Stimulated activated CD4-positive, alpha-beta T cell treated with anti-CD3 and anti-CD28 coated beads, Interleukin-4, amount 100 ng/mL, for 48 hours (primary cell): Measurements from ENCODE around the gene HOXB1.
"Not testable (repeated sequence)": the region's sequence is repeated elsewhere in the genome, so short reads cannot be mapped to it uniquely, and the experiment has no call there.

ENCODE experiments used
- DNase-seq, 2 donors: peaks; one replicate each; pipeline ENCODE4 v3.0.0-alpha.2; 2020; ENCODE audit warnings: low read depth in 2 of 2

Gene HOXB1

DNA sequence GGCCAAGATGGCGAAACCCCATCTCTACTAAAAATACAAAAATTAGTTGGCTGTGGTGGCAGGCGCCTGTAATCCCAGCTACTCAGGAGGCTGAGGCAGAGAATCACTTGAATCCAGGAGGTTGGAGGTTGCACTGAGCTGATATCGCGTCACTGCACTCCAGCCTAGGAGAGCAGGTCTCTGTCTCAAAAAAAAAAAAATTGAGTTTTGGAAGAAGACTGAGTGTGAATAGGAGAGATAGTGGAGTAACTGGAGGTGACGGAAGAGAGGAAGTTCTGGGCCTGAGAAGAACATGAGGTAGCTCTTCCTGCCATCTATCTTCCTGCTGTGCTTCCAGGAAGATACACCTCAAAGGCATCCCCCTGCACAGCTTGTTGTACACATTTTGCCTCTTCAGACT, 11.4 kb downstream of the HOXB1 start:
- DNase-seq = no peak

DNA sequence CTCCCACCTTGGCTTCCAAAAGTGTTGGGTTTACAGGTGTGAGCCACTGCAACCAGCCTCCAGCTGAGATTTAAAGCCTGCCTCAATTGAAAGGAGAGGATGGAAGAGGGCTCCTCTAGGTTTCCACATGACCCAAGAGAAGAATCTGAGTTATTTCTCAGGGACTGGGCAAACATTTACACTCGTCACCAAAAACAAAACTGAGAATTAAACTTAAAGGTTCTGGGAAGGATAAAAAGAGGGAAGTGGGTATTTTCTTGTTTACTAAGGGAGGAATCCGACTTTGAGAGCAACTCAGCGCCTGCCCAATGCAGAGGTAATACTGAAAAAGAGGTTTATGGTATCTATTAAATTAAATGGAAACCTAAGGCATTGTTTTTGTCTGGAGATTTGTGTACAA, 13.3 kb downstream of the HOXB1 start:
- DNase-seq = no peak

DNA sequence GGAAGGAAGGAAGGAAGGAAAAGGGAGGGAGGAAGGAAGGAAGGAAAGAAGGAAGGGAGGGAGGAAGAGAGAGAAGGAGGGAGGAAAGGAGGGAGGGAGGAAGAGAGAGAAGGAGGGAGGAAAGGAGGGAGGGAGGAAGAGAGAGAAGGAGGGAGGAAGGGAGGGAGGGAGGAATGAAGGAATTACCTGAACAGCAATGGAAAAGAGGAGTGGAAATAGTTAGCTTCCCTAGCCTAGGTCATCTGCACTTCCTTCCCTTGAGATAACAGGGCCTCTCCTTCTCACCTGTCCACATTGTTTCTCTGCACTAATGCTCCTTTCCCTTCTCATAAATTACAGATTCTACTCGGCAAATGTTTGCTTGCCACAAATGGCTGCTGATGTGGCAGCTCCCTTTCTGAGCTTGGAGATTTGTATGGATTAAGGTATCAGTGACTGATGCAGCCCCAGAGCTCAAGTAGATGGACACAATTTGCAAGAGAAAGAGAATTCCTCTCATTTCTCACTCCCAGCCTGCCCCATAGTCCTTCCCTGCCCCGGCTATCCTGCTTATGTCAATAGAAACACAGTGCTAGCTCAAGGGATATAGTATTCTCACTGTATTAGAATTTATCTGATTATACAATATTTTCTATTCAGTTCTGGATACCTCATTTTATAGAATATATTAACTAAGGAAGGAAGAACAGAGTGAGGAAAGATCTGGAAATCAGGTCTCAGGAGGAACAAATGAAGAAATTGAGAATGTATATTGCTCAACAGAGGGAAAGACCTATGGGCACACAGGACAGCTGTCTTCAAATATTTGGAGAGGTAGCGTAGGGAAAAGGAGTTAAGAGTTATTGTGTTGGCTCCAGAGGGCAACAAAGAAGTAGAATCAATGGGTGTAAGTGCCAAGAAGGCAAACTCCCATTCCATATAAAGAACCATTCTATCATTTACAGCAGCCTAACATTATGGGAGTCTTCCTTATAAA, 14.6 kb downstream of the HOXB1 start:
- DNase-seq = no peak

DNA sequence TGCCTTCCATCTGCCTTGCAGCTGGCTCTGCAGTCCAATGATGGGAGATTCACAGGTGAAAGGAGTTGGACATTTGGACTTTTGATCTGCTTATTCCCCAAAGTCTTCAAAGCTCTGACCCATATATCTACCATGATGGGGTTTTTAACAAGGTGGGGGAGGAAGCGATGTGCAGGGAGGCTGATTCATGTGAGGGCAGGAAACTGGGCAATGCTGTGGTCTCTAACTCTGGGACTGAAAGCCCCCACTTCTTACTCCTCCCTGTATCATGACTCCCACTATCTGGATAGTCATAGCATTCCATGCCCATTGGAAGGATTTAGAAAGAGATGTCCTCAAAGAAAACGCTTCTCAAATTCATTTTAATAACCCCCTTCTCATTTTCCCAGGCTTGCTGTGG, 16.3 kb downstream of the HOXB1 start:
- no peak for DNase-seq

DNA sequence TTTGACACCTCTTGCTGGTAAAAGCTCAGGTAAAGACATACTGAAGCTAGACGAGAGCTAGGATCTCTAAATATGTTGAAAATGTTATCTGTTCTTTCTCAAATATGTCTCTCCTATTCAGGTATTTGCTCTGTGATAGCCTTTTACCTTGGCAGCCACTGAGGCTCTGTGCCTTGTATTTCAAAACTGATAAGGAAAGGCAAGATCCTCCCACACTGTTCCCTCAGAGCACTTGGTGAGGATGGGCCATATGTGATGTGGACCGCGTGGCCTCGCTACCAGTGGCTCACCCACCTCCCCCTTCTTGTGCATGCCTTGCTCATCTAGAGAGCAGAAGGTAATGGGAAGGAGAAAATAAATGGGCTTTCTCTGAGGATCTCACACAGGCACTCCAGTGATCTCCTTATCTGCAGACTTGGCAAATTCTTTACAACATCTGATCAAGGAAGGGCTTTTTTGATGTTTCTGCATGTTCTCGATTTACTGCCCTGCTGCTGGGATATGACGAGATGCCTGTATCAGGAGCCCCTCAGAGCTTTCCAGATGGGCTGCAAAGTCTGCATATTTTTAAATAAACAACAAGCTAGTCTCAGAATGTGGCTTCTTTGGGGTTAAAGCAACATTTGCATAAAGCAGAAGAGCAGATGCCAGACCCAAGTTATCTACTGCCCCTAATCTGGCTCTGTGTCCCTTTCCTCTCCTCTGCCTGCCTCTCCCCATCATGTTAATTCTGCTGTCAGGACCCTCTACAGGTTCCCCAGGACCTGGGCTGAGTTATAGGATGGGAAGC, 16.9 kb downstream of the HOXB1 start:
- no peak for DNase-seq

DNA sequence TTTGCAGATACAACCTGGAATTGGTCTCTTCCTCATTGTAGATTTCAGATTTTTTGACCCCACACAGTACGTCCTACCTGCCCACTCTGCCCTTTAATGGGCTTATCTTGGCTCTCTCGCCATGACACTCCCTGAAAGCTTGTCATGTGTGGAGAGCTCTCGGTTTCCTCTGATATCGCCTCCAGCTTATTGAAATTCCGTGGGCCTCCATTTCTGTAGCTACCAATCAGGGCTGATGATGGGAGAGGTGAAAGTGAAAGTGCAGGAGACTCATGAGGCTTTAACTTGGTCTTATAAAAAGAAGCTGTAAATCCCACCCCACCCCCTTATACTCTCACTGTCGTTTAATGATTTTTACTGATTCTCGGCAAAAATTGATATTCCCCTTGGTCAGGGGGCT, 17.7 kb downstream of the HOXB1 start:
- DNase-seq = no peak

DNA sequence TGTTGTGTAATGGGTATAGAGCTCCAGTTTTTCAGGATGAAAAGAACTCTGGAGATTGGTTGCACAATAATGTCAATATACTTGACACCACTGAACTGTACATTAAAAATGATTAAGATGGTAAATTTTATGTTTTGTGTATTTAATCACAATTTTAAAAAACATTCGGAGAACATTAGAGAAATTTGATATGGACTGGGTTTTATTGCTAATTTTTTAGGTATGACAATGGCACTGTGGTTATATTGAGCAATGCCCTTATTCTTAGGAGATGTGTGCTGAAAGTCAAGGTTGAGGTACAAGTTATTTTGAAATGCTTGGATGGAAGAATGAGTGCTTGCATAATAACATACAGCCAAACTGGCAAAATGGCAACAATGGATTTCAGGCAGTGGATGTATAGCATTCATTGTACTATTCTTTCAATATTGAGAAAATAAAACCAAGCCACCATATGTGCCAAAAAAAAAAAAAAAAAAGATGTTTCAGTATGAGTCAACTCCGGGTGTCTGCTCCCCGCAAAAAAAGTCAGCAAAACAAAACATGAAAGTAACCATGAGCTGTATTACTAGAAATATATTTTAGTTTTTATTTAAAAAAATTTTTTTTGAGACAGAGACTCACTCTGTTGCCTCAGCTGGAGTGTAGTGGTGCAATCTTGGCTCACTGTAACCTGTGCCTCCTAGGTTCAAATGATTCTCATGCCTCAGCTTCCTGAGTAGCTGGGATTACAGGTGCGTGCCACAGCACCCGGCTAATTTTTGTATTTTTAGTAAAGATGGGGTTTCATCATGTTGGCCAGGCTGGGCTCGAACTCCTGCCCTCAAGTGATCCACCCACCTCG, 19.8 kb downstream of the HOXB1 start:
- DNase-seq = no peak

DNA sequence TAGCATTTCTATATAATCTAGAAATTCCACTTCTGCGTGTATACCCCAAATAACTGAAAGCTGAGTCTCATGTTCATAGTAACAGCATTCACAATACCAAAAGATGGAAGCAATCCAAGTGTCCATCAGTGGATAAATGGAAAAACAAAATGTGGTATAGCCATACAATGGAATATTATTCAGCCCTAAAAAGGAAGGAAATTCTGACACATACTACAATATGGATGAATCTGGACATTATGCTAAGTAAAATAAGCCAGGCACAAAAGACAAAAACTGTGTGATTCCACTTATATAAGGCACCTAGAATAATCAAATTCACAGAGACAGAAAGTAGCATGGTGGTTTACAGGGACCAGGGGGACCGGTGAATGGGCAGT, 20.4 kb downstream of the HOXB1 start:
- no peak for DNase-seq

DNA sequence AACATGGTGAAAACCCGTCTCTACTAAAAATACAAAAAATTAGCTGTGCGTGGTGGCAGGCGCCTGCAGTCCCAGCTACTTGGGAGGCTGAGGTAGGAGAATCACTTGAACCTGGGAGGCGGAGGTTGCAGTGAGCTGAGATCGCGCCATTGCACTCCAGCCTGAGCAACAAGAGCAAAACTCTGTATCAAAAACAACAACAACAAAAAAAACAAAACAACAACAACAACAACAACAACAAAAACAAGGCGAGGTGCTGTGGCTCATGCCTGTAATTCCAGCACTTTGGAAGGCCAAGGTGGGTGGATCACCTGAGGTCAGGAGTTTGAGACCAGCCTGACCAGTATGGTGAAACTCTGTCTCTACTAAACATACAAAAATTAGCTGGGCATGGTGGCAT, 21.1 kb downstream of the HOXB1 start:
- not testable (repeated sequence) for DNase-seq

DNA sequence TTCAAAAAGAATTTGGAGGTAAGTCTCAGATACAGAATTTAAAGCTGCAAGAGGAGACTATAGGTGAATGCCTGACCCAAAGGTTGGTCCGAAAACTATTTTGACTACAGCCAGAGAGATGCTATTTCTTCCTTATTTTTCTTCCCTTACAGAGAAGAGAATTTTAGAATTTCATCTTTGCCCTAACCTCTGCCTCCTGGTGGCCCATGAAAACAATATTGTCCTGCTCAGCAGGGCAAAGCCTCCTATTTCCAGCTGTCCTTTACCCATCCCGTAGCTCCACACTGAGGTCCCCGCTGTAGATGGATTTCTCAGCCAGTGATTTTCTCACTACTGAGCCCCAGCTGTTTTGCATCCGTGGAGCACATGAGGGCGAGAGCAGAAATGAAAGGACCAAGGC, 24.6 kb downstream of the HOXB1 start:
- DNase-seq = no peak

DNA sequence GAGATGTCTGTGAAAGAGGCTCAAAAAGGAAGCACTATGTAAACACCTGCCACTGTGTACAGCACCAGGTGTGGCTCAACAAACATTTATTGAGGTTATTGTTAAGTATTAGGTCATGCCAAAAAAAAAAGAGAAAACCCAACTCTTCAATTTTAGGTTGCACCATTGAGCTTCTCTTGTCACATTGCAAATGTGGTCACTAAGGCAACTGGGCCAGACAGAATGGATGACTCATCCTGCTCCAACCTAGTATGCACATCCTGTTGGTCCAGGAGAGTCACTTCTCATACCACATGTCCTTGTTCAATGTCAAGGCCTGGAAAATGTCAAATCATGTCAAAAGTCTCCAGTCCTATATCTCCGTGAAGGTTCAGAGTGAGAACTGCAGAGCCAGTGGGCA, 25.0 kb downstream of the HOXB1 start:
- peak in 1 of 2 donors; percentile 19 for DNase-seq

DNA sequence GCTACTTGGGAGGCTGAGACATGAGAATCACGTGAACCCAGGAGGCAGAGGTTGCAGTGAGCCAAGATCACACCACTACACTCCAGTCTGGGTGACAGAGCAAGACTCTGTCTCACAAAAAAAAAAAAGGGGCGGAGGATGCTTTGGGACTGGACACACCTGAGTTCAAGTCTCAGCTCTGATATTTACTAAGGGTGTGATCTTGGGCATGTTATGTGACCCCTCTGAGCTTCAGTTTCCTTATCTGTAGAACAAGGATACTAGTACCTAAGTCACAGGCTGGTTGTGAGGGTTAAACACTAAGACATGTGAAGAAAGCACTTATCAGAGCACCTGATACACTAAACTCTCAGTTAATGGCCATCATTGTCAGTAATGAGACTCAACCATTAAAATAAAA, 25.9 kb downstream of the HOXB1 start:
- no peak for DNase-seq

DNA sequence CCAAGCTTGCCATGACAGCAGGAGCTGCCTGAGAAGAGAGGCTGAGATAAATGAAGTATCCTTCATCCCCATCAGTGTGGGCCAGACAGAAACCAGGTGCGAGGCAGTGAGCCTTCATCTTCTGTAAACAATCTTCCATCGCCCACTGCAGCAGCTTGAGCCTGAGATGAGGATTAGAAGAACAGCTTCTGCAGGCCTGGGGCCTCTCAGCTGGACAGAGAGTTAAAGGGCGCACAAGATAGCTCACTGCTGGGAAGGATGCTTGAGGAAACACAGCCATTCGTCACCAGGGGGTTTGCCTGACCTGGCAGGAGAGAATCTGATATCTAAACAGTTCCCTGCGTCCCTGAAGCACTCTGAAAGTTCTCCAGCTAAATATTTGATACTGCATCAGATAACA, 27.1 kb downstream of the HOXB1 start:
- no peak for DNase-seq

DNA sequence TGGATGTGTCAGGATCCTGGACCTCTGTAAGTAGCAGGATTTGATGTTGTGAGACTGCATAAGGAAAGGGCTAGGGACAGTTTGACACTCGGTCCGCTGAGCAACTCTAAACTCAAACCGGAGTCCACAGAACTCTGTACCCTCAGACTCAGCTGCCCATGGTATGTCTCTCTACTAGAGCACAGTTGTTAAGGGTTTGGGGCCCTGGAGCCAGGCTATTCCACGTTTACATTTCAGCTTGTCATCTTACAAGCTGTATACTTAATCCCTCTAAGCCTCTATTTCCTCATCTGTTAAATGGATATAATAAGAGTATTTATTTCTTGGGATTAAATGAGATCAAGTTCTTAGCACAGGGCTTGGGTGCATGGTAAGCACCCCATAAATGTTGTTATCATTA, 27.9 kb downstream of the HOXB1 start:
- DNase-seq = no peak

DNA sequence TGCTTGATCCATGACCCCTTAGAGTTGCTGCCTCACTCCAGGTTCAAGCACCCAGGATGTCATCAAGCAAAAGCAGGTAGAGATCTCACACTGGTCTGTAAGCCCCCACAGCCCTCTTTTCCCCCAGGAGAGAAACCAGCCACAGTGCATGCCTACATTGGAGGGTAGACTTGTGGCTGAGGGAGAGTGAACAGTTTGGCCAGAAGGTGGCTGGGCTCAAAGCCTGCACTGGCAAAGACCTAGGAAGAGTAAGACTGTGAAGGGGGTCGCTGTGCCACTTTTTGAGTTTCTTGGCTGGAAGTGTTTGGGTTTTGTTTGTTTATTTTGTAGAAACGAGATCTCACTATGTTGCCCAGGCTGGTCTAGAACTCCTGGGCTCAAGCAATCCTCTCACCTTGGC, 28.5 kb downstream of the HOXB1 start:
- DNase-seq = no peak

DNA sequence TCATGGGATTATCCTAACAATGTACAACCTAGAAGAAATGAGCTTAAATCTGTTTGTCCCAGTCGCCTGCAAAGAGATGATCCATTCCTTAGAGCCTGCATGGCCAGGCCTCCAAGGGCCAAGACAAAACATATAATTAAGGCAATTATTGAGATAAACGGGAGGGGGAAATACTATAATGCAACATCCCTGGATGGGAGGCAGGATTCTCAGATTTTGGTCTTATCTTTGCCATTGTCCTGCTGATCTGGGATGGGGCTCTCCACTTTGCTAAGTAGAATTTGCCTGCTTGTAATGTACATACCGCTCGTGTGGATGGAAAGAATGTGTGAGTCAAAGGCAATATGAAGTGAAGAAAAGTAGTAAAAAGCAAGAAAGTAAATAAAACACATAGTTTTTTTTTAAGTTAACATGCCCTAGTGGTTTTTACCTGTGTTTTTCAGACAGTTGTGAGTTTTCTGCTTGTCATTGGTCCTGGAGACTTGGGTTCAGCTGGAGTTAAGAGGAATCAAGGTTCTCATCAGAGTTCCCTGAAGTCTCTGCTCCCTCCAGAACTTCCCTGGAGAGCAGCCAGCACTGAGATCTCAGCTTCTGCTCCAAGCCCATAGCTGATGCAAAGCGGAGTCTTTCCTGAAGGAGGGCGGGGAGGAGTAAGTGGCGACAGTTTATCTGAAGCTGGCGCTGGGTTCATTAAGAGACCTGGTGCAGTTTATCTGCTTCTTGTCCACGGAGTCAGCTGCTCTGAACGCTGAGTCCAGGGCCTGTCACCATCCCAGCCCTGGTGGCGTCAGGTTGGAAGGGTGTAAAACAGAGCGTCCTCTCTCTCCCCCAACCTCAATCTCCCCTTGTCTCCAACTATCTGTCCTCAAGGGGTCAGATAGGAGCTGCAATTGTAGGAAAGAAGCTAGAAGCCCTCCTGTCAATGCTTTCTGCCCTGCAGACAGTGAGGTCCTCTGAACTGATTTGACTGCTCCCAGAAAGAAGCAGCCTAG, 30.1 kb downstream of the HOXB1 start:
- DNase-seq = no peak

DNA sequence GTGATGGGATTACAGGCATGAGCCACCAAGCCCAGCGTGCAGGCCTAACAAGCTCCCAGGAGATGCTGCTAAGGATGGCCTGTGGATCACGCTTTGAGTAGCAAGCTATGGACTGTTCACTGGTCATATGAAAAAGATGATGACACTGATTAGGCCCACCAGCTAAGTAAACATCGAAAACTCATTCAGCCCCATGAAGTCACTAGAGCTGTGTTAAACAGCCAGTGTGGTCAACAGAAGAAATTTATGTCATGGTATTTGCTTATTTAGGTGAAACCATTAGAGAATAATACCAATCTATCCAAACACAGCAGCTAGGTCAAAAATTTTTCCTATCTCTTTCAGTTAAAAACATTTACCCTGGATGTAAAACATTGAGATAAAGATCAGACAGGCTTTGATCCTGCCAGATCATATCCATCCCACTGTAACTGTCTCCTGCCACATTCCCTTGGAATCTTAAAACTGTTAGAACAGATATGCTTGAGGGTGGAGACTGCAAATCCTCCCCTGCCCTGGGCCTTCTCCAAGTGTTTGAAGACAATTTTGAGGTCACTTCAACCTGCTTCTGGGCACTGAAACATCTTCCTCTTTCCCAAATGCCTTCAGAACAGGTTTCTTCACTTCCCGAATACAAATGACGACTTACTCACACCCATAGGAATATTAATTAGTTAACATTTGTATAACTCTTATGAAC, 30.9 kb downstream of the HOXB1 start:
- no peak for DNase-seq

DNA sequence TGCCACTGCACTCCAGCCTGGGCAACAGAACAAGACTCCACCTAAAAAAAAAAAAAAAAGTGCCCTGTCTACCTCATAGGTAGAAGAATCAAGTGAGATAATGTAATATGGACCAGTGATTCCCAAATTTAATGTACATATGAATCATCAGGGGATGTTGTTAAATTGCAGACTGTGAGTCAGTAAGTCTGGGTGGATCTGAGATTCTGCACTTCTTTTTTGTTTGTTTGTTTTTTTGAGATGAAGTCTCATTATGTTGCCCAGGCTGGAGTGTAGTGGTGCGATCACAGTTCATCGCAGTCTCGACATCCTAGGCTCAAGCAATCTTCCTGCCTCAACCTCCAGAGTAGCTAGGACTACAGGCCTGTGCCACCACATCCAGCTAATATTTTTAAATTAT, 31.6 kb downstream of the HOXB1 start:
- no peak for DNase-seq

DNA sequence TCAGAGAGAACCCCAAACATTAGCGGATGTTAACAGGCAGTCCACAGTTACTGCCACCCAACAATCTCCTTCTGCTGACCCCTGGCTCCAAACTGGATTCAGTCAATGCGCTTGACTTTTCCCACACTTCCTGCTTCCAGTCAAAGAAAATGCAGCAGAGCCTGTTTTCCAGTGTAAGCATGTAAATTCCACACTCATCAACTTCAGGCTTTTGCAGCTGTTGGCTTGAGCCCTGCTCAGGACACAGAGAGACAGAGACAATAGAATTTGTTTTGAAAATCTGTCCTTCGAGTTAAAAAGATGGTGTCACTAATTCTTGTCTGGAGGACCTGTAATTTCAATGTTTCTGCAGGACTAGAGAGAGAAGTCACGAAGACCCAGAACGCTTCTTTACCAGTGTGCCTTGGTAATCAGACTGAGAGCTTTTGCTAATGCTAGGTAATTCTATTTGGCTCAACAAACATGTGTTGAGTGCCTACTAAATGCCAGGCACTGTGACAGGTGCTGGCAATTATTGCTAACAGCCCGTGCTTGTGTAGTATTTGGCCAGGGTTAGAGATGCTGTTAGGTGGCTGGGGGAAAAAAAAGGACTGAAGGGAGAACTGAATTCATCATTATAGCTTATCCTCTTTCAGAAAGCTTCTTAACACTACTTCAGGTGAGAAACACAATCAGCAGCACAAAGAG, 32.5 kb downstream of the HOXB1 start:
- DNase-seq = no peak

DNA sequence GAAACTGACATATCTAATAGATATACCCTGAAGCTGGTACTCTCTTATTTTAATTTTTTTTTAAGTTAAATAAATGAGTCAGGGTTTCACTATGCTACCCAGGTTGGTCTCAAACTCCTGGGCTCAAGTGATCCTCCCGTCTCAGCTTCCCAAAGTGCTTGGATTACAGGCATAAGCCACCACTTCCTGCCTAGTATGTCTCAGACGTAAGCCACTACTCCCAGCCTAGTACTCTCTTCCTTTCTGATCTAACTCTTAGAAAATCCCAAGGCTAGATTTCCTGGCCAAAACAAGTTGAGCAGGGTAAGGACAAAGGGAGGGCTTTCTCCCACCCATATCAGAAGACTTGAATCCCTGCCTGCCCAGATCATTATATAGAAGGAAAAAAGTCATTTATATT, 33.7 kb downstream of the HOXB1 start:
- DNase-seq = no peak
